Suprapubic skin (tissue), 4 donors: ENCODE results near the gene PRICKLE2. TPM values are rescaled to one million over a fixed set of nuclear protein-coding genes. Genes with fewer than 3 reads are reported as not detected.

Experiments used
- DNase-seq, 2 donors: peaks; one replicate each; pipeline ENCODE4 v3.0.0-alpha.2; 2019; ENCODE audit warnings: low spot score in 2 of 2
- H3K27ac ChIP-seq: fragments of 200-600 bp; sonication (generic); one replicate; pipeline ENCODE4 v1.5.1; 2019
- H3K27me3 ChIP-seq: fragments of 200-600 bp; sonication (generic); one replicate; pipeline ENCODE4 v1.5.1; 2019
- H3K36me3 ChIP-seq: fragments of 200-600 bp; sonication (generic); one replicate; pipeline ENCODE4 v1.5.1; 2019
- H3K4me1 ChIP-seq: fragments of 200-600 bp; sonication (generic); one replicate; pipeline ENCODE4 v1.5.1; 2019
- H3K4me3 ChIP-seq: fragments of 200-600 bp; sonication (generic); one replicate; pipeline ENCODE4 v1.5.1; 2019; ENCODE audit warnings: mild to moderate bottlenecking
- H3K9me3 ChIP-seq: fragments of 200-600 bp; sonication (generic); one replicate; pipeline ENCODE4 v1.5.1; 2019
- CTCF ChIP-seq, 2 donors: fragments of 200-600 bp in 1 of 2; fragments of 450-650 bp in 1 of 2; sonication (generic) in 1 of 2; IDR thresholded peaks; one replicate each; pipeline ENCODE4 v1.5.1; 2016 to 2019; ENCODE audit warnings: antibody characterized with exemption in 2 of 2, mild to moderate bottlenecking in 1 of 2, moderate library complexity in 1 of 2
- EP300 ChIP-seq: sonication (generic); formaldehyde crosslinking; IDR thresholded peaks from one replicate; pipeline ENCODE4 v1.6.1; 2017; ENCODE audit warnings: antibody characterized with exemption
- POLR2A ChIP-seq, 2 donors: fragments of 450-650 bp; IDR thresholded peaks; one replicate each; pipeline ENCODE4 v1.6.1; 2017; ENCODE audit warnings: antibody characterized with exemption in 2 of 2, mild to moderate bottlenecking in 2 of 2, moderate library complexity in 2 of 2
- POLR2AphosphoS5 ChIP-seq, 3 donors: sonication (generic); formaldehyde crosslinking; IDR thresholded peaks; one replicate each; pipeline ENCODE4 v1.6.1; 2017; ENCODE audit warnings: antibody characterized with exemption in 3 of 3
- WGBS: methylation state at CpG from one replicate; pipeline ENCODE4 v1.1.5; 2018; 5-methylcytosine and 5-hydroxymethylcytosine counted together
- total RNA-seq, 4 donors: library from RNA; depleted of rRNA; stranded (reverse); fragments of >200 nt; gene quantifications; one replicate each; pipeline ENCODE4 v1.1.0, GENCODE V29; 2016

The PRICKLE2 gene
- total RNA-seq, 4 donors from 2014 or later: 6.7 to 14.5 (median 11.9) TPM

GRCh38 chr3:64141476-64141875, 83.8 kb downstream of the PRICKLE2 start:
- DNase-seq: no peak
- H3K27me3 ChIP-seq: no peaks in the 10 kb centered on the region
- H3K9me3 ChIP-seq: no peaks in the 10 kb centered on the region
- peaks cover 6% of the 10 kb centered on the region for H3K4me1 ChIP-seq
- WGBS: 58% methylated on average over 3 of the region's 3 CpGs
- no peak overlapping the region for H3K4me3 ChIP-seq
- peaks cover 15% of the 10 kb centered on the region for H3K36me3 ChIP-seq
- TF ChIP-seq CTCF (IDR thresholded peaks at IDR 0.05) (no peak), EP300 (no peak), POLR2AphosphoS5 (IDR thresholded peaks at IDR 0.05) (no peak), POLR2A (IDR thresholded peaks at IDR 0.05) (no peak)
- no peak overlapping the region for H3K27ac ChIP-seq

- H3K27me3 ChIP-seq: no peaks in the 10 kb centered on the region
- TF ChIP-seq POLR2A (IDR thresholded peaks at IDR 0.05) (no peak), EP300 (no peak), POLR2AphosphoS5 (IDR thresholded peaks at IDR 0.05) (no peak), CTCF (IDR thresholded peaks at IDR 0.05) (no peak)
- H3K27ac ChIP-seq: no peak overlapping the region
- peaks cover 6% of the 10 kb centered on the region for H3K4me1 ChIP-seq
- 73% methylated on average over 4 of the region's 4 CpGs for WGBS
- DNase-seq: no peak
- H3K4me3 ChIP-seq: no peak overlapping the region
- H3K9me3 ChIP-seq: no peaks in the 10 kb centered on the region
- H3K36me3 ChIP-seq: peaks cover 7% of the 10 kb centered on the region
Measured at GRCh38 chr3:64140651-64141050, 84.6 kb downstream of the PRICKLE2 start.

GRCh38 chr3:64138656-64139375, 86.5 kb downstream of the PRICKLE2 start:
- TF ChIP-seq POLR2A (IDR thresholded peaks at IDR 0.05): no peak
- no peak for TF ChIP-seq EP300
- no peak for TF ChIP-seq POLR2AphosphoS5 (IDR thresholded peaks at IDR 0.05)
- no peak for TF ChIP-seq CTCF (IDR thresholded peaks at IDR 0.05)
- no peak overlapping the region for H3K27ac ChIP-seq
- no peaks in the 10 kb centered on the region for H3K27me3 ChIP-seq
- H3K9me3 ChIP-seq: no peaks in the 10 kb centered on the region
- peaks cover 7% of the 10 kb centered on the region for H3K36me3 ChIP-seq
- WGBS: 62% methylated on average over 2 of the region's 2 CpGs
- H3K4me3 ChIP-seq: no peak overlapping the region
- no peak for DNase-seq
- peaks cover 6% of the 10 kb centered on the region for H3K4me1 ChIP-seq

GRCh38 chr3:64138046-64138445, 87.2 kb downstream of the PRICKLE2 start:
- H3K27ac ChIP-seq: no peak overlapping the region
- H3K27me3 ChIP-seq: no peaks in the 10 kb centered on the region
- no peak overlapping the region for H3K4me3 ChIP-seq
- peaks cover 7% of the 10 kb centered on the region for H3K36me3 ChIP-seq
- no peaks in the 10 kb centered on the region for H3K9me3 ChIP-seq
- peaks cover 6% of the 10 kb centered on the region for H3K4me1 ChIP-seq
- TF ChIP-seq POLR2AphosphoS5 (IDR thresholded peaks at IDR 0.05) (no peak), POLR2A (IDR thresholded peaks at IDR 0.05) (no peak), CTCF (IDR thresholded peaks at IDR 0.05) (no peak), EP300 (no peak)
- WGBS: 83% methylated on average over 1 of the region's 1 CpG
- no peak for DNase-seq

GRCh38 chr3:64134882-64135281, 90.4 kb downstream of the PRICKLE2 start:
- TF ChIP-seq CTCF (IDR thresholded peaks at IDR 0.05) (no peak), EP300 (no peak), POLR2A (IDR thresholded peaks at IDR 0.05) (no peak)
- no peak for DNase-seq
- Histone ChIP-seq H3K9me3 (no peaks in the 10 kb centered on the region), H3K27ac (no peak overlapping the region), H3K27me3 (no peaks in the 10 kb centered on the region), H3K4me3 (no peak overlapping the region), H3K4me1 (peaks cover 3% of the 10 kb centered on the region), H3K36me3 (peaks cover 3% of the 10 kb centered on the region)
- 76% methylated on average over 3 of the region's 3 CpGs for WGBS
